ENCODE results near the gene PLEK.
A peak's percentile ranks its signal among the peaks of the same experiment; 100 is the strongest.

Gene PLEK

DNA sequence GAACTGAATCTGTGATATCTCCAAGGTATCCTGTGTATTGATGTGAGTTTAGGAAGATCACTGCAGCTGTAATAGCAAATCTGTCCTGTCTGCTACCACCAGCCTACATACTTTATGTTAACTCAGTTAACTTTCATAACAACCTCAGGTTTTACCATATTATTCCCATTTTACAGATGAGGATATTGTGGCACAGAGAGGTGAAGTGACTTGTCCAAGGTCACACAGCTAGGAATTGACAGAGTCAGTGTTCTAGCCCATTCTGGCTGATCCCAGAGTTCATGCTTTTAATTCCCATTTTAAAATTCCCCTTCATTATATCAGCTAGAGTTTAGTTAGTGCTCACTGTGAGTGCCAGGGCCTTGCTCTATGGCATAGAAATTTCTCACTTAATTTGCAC, 49.4 kb downstream of the PLEK start:
- DNase-seq = no peak

DNA sequence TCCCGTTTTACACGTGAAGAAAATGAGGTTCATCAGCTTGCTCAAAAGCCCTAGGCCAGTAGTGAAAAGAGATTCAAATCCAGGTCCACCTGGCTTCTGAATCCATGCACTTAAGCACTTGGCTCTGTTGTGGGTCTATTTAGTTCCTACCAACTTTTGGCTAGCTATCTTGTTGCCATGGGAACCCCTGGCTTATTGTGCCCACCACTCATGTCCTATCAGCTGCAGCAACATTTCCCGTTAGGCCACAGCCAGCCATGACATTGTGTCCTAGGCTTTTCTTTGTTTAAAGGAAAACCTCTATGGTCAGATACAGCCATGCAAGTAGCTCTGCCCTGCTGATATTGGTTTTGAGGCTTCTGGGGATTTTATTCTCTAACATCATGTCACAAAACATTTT, 49.8 kb downstream of the PLEK start:
- DNase-seq = peak in 1 of 58 donors; percentile 12

GRCh38 chr2:68415521-68415920, 50.4 kb downstream of the PLEK start:
- no peak for DNase-seq

DNA sequence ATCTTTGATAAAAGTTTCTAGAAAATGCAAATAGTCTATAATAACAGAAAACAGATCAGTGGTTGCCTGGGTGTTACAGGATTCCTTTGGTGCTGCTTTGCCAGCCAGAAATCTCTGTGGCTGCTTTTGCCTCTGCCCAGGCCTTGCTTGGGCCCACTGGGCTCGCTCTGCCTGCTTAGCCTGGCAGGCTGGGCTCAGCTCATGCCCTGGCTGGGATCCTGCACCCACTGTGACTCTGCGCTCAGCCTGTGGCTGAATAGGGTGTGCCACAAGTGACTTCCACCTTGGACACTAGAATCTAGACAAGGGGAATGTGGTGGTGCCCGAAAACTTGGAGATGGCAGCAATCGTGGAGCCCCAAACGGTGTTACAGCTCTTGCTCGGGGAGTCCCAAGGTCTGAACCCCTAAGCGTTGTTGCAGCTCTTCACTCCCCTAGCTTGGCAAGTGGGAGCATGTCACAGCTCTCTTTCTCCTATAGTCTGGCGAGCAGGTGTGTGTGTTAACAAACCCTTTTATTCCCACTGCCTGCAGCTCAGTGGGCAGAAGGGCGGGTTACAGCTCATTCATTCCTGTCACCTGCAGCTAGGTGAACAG, 51.1 kb downstream of the PLEK start:
- no peak for DNase-seq

- no peak for DNase-seq
Observed at GRCh38 chr2:68417926-68418325, 52.8 kb downstream of the PLEK start.

GRCh38 chr2:68418419-68418818, 53.3 kb downstream of the PLEK start:
- peak in 10 of 58 donors; percentile 9 to 55 (median 28) for DNase-seq

GRCh38 chr2:68418855-68419254, 53.8 kb downstream of the PLEK start:
- DNase-seq = no peak

GRCh38 chr2:68420254-68420910, 55.3 kb downstream of the PLEK start:
- no peak for DNase-seq

DNA sequence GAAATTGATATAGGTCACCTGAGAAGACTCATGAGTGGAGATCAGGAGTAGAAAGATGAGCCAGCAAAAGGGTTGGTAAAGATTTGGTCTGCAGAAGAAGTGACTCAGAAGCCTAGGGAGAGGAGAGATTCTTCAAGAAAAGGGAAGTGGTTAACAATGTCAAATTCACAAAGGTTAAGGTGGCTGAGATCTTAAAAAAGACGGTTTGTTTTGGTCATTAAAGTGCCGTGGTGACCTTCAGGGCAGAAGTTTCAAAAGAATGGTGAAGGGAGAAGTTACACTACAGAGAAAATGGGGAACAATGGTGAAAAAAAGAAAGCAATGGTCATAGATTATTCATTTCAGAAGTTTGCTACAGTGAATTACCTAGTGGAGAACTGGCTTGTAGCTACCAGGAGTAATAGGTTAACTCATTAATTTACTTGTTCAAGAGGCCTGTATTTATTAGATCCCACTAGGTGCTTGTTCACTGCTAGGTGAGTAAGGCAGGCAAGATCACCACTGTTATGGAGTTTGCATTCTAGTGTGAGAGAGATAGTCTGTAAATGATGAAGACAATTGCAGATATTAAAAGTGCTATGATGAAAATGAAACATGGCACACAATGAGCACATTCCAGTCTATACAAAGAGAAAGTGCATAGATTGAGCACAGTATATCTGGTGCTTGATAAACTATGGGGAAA, 59.0 kb downstream of the PLEK start:
- no peak for DNase-seq

DNA sequence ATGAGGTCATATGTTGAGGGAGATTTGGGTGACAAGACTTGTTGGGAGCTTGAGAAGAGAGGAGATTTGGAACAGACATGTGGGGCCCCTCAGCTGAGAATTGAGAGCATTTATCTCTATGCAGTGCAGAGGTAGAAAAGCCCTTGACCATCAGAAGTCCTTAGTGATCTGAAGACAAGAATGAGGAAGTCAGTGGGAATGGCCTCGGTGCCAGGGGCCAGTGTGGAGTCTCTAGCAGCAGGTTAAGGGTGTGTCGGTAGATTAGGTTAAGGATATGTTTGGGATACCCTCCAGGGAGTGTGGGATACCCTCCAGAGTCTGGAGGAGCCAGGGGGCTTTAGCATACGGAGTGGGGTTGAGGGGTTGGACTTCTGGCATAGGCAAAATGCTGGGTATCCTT, 60.4 kb downstream of the PLEK start:
- DNase-seq = no peak

DNA sequence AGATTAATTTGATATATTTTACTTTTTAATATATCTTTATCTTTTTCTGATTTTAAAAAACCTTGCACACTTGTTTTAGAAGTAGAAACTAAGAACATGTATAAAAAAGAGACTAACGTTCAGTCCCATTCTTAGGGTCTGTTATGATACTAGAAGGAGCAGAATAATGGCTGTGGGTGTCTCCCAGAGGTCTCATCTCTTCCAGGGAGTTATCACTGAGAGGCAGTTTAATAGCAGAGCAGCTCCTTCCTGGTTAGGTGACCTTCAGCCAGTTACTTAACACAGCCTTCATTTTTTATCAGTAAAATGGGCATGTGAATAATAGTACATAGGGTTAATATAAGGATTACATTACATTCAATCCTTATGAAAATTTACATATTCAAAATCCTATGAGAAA, 61.4 kb downstream of the PLEK start:
- no peak for DNase-seq

DNA sequence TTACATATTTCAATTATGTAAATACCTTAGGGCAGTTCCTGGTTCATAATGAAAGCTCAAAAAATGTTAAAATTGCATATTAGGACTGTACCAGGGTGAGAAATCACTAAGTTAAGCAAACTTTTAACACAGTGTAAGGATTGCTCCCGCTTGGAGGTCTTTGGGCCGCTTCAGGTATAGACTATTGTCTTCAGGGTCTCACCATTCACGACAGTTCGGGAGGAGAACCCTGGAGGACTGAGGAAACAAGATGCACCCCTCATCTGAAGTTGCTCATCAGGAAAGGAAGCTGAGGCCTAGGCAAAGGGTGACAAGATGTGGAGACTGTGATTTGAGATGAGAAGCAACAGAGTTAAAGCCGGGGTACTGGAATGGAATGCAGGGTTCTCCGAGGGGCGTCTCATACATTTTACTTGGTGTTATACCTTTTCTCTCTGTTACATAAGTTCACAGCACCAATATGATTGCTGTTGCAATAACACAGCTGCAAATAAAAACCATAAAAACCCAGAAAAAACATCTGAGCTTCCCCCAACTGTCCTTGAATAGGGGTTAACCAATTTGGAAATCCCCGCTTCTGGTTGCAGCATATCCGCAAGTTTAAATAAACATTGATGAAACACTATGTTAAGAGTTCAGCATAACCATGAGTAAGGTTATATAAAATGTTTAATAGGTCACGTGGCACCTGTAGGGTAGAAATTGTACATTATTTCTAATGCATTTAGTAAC, 61.9 kb downstream of the PLEK start:
- DNase-seq = no peak

GRCh38 chr2:68428126-68428525, 63.0 kb downstream of the PLEK start:
- DNase-seq = no peak

- no peak for DNase-seq
Observed at GRCh38 chr2:68428746-68429145, 63.7 kb downstream of the PLEK start.

DNA sequence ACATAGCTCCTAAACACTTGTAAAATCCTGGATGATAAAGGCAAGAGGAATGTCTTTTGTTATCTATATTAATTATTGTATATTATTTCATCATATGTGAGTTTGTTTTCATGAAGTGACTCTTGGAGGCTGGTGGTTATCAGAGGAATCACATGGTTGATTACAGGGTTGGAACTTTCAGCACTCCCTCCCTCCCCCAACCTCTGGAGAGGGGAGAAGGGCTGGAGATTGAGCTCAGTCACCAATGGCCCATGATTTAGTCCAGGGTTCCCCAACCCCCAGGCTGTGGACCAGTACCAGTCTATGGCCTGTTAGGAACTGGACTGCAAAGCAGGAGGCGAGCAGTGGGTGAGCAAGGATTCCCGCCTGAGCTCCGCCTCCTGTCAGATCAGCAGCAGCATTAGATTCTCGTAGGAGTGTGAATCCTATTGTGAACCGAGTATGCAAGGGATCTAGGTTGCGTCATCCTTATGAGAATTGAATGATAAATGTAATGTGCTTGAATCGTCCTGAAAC, 64.3 kb downstream of the PLEK start:
- no peak for DNase-seq

DNA sequence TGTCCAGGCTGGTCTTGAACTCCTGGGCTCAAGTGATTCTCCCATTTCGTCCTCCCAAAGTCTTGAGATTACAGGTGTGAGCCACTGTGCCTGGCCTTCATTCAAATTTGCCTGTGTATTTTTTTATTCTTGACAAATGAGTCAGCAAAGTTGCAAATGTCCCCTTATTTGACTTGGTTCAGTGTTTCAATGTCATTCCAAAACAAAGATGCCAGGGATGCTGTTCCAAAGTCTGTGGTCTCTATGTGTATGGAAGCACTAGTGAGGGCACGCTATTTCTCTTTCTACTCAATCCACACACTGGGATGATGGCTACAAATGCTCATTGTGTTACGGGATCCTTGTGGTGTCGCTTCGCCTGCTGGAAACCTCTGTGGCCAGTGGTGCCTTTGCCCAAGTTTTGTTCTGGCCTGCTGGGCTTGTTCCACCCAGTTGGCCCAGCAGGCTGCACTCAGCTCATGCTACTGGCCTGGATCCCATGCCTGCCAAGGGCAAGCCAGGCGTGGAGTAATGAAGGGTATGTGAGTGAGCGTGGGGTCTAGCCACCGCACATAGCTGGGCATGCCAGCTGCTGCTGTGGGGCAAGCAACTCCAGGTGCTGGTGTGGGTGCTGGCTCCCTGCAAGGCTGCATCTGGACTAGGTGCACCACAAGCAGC, 66.4 kb downstream of the PLEK start:
- no peak for DNase-seq

GRCh38 chr2:68432696-68433658, 67.9 kb downstream of the PLEK start:
- DNase-seq = no peak

DNA sequence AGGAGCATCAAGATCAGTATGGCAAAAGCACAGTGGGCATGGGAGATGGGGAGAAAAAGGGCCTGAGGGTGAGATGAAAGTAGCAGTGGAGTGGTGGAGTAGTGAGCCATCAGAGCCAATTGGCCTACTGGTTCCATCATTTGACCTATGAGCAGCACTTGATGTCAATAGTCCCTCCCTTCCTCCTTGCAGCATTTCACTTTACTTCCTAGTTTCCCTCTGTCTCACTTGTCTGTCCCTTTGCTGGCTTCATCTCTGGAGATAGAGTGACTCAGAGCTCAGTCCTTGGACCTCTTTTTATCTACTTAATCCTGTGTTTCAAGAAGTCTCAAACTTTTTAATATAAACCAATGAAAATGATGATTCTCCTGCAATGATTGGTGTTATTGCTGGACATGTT, 69.9 kb downstream of the PLEK start:
- DNase-seq = no peak

DNA sequence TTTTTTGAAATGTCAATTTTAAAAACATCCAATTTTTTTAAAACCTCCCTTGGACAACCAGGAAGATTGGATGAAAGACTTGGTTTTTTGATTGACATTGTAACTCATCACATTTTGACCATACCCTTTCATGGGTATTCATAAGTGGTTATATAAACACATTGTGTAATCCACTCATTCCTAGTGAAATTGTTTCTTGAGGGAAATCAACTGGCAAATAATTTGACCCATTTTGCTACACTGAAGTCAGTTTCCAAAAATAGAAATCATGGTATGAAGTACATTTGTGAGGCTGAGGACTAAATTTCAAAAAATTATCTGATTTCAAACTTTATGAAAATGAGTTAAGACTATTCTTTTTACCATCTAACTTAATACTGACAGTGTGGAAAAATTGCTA, 70.5 kb downstream of the PLEK start:
- no peak for DNase-seq

DNA sequence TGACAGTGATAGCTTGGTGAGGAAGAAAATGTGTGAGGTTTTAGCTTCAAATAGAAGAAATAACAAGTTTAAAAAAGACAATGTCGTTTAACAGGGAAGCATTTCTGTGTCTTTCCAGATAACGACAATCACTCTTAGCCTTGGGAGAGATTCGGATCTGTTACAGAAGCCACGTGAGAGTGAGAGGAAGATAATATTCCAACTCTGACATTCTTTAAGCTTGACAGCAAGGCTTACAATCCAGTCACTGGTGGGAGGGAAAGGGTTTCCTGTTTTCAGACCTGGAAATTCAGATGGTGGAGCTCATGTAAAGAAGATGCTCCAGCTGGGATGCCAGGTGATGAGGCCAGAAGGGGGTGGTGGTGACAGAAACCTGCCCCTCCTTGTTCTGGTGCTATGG, 71.2 kb downstream of the PLEK start:
- DNase-seq = peak in 4 of 58 donors; percentile 3 to 26 (median 10)
